Caco-2 (cell line): ENCODE data around the gene DUSP6. TPM values are rescaled to one million over a fixed set of nuclear protein-coding genes. Genes with fewer than 3 reads are reported as not detected.

Experiments used
- BruUV-seq: library from RNA; stranded (reverse); fragments of 400-500 nt; replicated peaks from 2 replicates; lab custom pipeline; 2021; lab: Mats Ljungman, UMichigan
- CTCF ChIA-PET: fragments of 300-600 bp; sonication (Branson Sonifier 250); formaldehyde crosslinking; loops from one replicate; lab custom pipeline; 2022; ENCODE audit warnings: antibody characterized with exemption; lab: Charles Lee
- POLR2A ChIA-PET: fragments of 300-600 bp; sonication (Branson Sonifier 250); formaldehyde crosslinking; loops from one replicate; lab custom pipeline; 2022; ENCODE audit warnings: antibody characterized with exemption; lab: Charles Lee
- DNase-seq, 2 experiments: peaks; one replicate each; pipeline versions ENCODE4 v3.0.0 to v3.0.0-alpha.2; 2020 to 2022
- H3K27me3 ChIP-seq: replicated peaks from 2 replicates; pipeline ENCODE4 v1.6.0; 2011; ENCODE audit warnings: low read length; ENCODE audit not compliant: control insufficient read depth, insufficient read depth
- H3K36me3 ChIP-seq: 2 replicates; pipeline ENCODE4 v1.5.1; 2011; ENCODE audit warnings: low read length; ENCODE audit not compliant: control insufficient read depth, insufficient read depth
- H3K4me1 ChIP-seq: fragments of 250-450 bp; sonication (Bioruptor Pico); 2 replicates; pipeline ENCODE4 v1.5.1; 2020; ENCODE audit warnings: mild to moderate bottlenecking
- H3K4me3 ChIP-seq: 2 replicates; pipeline ENCODE4 v1.5.1; 2011; ENCODE audit warnings: low read depth, mild to moderate bottlenecking, control low read depth, low read length
- H3K9me3 ChIP-seq: fragments of 250-450 bp; sonication (Bioruptor Pico); 2 replicates; pipeline ENCODE4 v1.5.1; 2020; ENCODE audit warnings: mild to moderate bottlenecking, moderate library complexity
- H3K27ac Mint-ChIP-seq: one replicate; pipeline ENCODE4 v1.8.0; 2022; ENCODE audit warnings: mixed read lengths; ENCODE audit not compliant: unreplicated experiment
- H3K27me3 Mint-ChIP-seq: one replicate; pipeline ENCODE4 v1.8.0; 2022; ENCODE audit warnings: mixed read lengths; ENCODE audit not compliant: insufficient read depth, unreplicated experiment
- H3K36me3 Mint-ChIP-seq: one replicate; pipeline ENCODE4 v1.8.0; 2022; ENCODE audit warnings: mild to moderate bottlenecking, mixed read lengths; ENCODE audit not compliant: insufficient read depth, unreplicated experiment
- H3K4me1 Mint-ChIP-seq: one replicate; pipeline ENCODE4 v1.8.0; 2022; ENCODE audit warnings: low read depth, mixed read lengths; ENCODE audit not compliant: unreplicated experiment
- H3K4me3 Mint-ChIP-seq: one replicate; pipeline ENCODE4 v1.8.0; 2022; ENCODE audit warnings: mild to moderate bottlenecking, moderate library complexity, mixed read lengths; ENCODE audit not compliant: unreplicated experiment
- H3K9me3 Mint-ChIP-seq: one replicate; pipeline ENCODE4 v1.8.0; 2022; ENCODE audit warnings: mixed read lengths; ENCODE audit not compliant: unreplicated experiment
- CTCF ChIP-seq, 2 experiments: fragments of 200-600 bp in 1 of 2; IDR thresholded peaks; 1 replicate in 1 of 2; 2 replicates in 1 of 2; pipeline versions ENCODE4 v1.5.1 to v1.8.0; 2011 to 2022; ENCODE audit warnings: antibody characterized with exemption in 1 of 2, control low read depth in 1 of 2, inconsistent platforms in 1 of 2, low read depth in 1 of 2, low read length in 1 of 2, mild to moderate bottlenecking in 1 of 2, moderate library complexity in 1 of 2; ENCODE audit not compliant: insufficient read depth in 1 of 2, severe bottlenecking in 1 of 2, unreplicated experiment in 1 of 2
- intact Hi-C: fragments of 100-400 bp; cut with micrococcal nuclease; formaldehyde crosslinking; loops from one replicate; pipeline ENCODE4 v1.10.0; 2022; ENCODE audit not compliant: unreplicated experiment
- total RNA-seq: library from RNA; stranded (reverse); gene quantifications from 2 replicates; pipeline ENCODE4 v1.2.3, GENCODE V29; 2022

Gene DUSP6
- total RNA-seq, 1 experiment from 2014 or later, result 22.4 TPM

GRCh38 chr12:89326239-89327040, 25.9 kb downstream of the DUSP6 start:
- peaks cover 10% of the 10 kb centered on the region for H3K9me3 Mint-ChIP-seq
- H3K27ac Mint-ChIP-seq, result peak overlapping the region; percentile 73
- peaks cover 9% of the 10 kb centered on the region; the same call in 1 of the 2 replicates for H3K9me3 ChIP-seq
- ChIA-PET CTCF (no interaction called here), POLR2A (no interaction called here)
- intact Hi-C loops, result loop anchor here (1.0 to 2.0 kb wide), 3 partner anchors 10 to 52 kb away; partner anchors contain the start of gene DUSP6
- no peak overlapping the region for H3K4me3 ChIP-seq
- H3K36me3 Mint-ChIP-seq, result no peaks in the 10 kb centered on the region
- TF ChIP-seq CTCF (IDR thresholded peaks at IDR 0.05; ENCODE audit: insufficient read depth in 1 of 2, low read depth in 1 of 2, low read length in 1 of 2, severe bottlenecking in 1 of 2, unreplicated experiment in 1 of 2), result no peak
- H3K27me3 Mint-ChIP-seq, result no peaks in the 10 kb centered on the region
- peaks cover 39% of the 10 kb centered on the region for H3K4me1 Mint-ChIP-seq
- no peaks in the 10 kb centered on the region for H3K36me3 ChIP-seq
- DNase-seq, result peak; percentile 65 to 86
- no peaks in the 10 kb centered on the region for H3K27me3 ChIP-seq
- peak overlapping the region; percentile 57 for H3K4me3 Mint-ChIP-seq
- peaks cover 40% of the 10 kb centered on the region for H3K4me1 ChIP-seq
- no TSS peak for BruUV-seq

- peaks cover under 1% of the 10 kb centered on the region for H3K9me3 Mint-ChIP-seq
- H3K4me3 Mint-ChIP-seq, result no peak overlapping the region
- H3K4me1 Mint-ChIP-seq, result peaks cover 39% of the 10 kb centered on the region
- no TSS peak for BruUV-seq
- ChIA-PET CTCF (no interaction called here), POLR2A (no interaction called here)
- intact Hi-C loops, result no loop called here
- Histone ChIP-seq H3K4me1 (peaks cover 40% of the 10 kb centered on the region), H3K9me3 (peaks cover 3% of the 10 kb centered on the region; the same call in 1 of the 2 replicates), H3K36me3 (no peaks in the 10 kb centered on the region), H3K27me3 (no peaks in the 10 kb centered on the region), H3K4me3 (no peak overlapping the region)
- no peaks in the 10 kb centered on the region for H3K36me3 Mint-ChIP-seq
- TF ChIP-seq CTCF (IDR thresholded peaks at IDR 0.05; ENCODE audit: insufficient read depth in 1 of 2, low read depth in 1 of 2, low read length in 1 of 2, severe bottlenecking in 1 of 2, unreplicated experiment in 1 of 2), result no peak
- DNase-seq, result no peak
- no peak overlapping the region for H3K27ac Mint-ChIP-seq
- no peaks in the 10 kb centered on the region for H3K27me3 Mint-ChIP-seq
These were observed 26.8 kb downstream of the DUSP6 start for GRCh38 chr12:89325495-89325894.

- Mint-ChIP-seq H3K4me1 (peaks cover 38% of the 10 kb centered on the region), H3K27me3 (no peaks in the 10 kb centered on the region), H3K36me3 (no peaks in the 10 kb centered on the region), H3K4me3 (no peak overlapping the region), H3K9me3 (no peaks in the 10 kb centered on the region), H3K27ac (no peak overlapping the region)
- TF ChIP-seq CTCF (IDR thresholded peaks at IDR 0.05; ENCODE audit: insufficient read depth in 1 of 2, low read depth in 1 of 2, low read length in 1 of 2, severe bottlenecking in 1 of 2, unreplicated experiment in 1 of 2), result no peak
- no peak for DNase-seq
- H3K4me1 ChIP-seq, result peaks cover 39% of the 10 kb centered on the region
- H3K9me3 ChIP-seq, result no peaks in the 10 kb centered on the region
- CTCF ChIA-PET, result no interaction called here
- intact Hi-C loops, result no loop called here
- H3K36me3 ChIP-seq, result no peaks in the 10 kb centered on the region
- BruUV-seq, result no TSS peak
- no peaks in the 10 kb centered on the region for H3K27me3 ChIP-seq
- H3K4me3 ChIP-seq, result no peak overlapping the region
- POLR2A ChIA-PET, result no interaction called here
These were observed 27.9 kb downstream of the DUSP6 start for GRCh38 chr12:89324437-89324836.
